Umbilical cord (tissue), 2 donors: ENCODE results near the gene PRAMEF1. TPM values are rescaled to one million over a fixed set of nuclear protein-coding genes. Genes with fewer than 3 reads are reported as not detected.
"Not testable (repeated sequence)": the region's sequence is repeated elsewhere in the genome, so short reads cannot be mapped to it uniquely, and the experiment has no call there.

Source experiments
- DNase-seq: peaks from one replicate; pipeline ENCODE4 v3.0.0-alpha.2; 2015; ENCODE audit warnings: low spot score
- total RNA-seq: library from RNA; depleted of rRNA; stranded (reverse); fragments of >200 nt; gene quantifications from one replicate; pipeline ENCODE4 v1.2.3, GENCODE V29; 2014; ENCODE audit warnings: low replicate concordance; ENCODE audit not compliant: insufficient read depth

The PRAMEF1 gene
- total RNA-seq, result 6.7 TPM

- DNase-seq, result not testable (repeated sequence)
Observed at GRCh38 chr1:12791097-12791496, at the start of gene PRAMEF1. Gene PRAMEF1, plus strand, starts transcription at chr1:12791397. Its CDS starts 1,831 bp downstream, at chr1:12793228.

DNA sequence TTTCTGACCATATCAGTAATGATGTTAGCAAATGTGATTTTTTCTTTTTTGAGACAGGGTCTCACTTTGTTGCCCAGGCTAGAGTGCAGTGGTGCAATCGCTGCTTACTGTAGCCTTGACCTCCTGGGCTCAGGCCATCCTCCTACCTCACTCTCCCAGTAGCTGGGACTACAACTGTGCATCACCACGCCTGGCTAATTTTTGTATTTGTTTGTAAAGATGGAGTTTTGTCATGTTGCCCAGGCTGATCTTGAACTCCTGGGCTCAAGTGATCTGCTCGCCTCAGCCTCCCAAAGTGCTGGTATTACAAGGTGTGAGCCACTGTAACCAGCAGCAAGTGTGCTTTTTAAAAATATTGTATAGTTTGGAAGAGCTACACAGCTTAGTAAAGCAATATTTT, 49.3 kb upstream of the PRAMEF1 start:
- DNase-seq, result no peak

- no peak for DNase-seq
Observed at GRCh38 chr1:12745126-12745991, 45.8 kb upstream of the PRAMEF1 start.

DNA sequence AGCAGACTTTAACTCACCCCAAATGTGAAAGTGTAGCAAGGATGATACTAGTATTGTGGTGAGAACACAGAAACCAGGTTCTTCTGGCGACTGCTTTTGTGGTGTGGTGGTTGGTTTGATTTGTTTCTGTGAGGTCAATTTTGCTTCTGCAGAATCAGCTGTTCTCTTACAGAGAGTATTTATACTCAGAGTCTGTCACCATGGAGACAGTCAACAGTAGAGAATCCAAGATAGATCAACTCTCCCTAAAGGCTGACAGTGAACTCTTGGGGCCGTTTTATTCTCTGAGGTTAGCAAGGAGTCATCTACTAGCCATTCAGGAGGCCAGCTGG, 45.2 kb upstream of the PRAMEF1 start, which contains the start of gene CFAP107:
Gene CFAP107, plus strand, starts transcription at position 209 of the 332 bp plus-strand sequence. CDS start 231 bp downstream, outside the sequence.
- no peak for DNase-seq

DNA sequence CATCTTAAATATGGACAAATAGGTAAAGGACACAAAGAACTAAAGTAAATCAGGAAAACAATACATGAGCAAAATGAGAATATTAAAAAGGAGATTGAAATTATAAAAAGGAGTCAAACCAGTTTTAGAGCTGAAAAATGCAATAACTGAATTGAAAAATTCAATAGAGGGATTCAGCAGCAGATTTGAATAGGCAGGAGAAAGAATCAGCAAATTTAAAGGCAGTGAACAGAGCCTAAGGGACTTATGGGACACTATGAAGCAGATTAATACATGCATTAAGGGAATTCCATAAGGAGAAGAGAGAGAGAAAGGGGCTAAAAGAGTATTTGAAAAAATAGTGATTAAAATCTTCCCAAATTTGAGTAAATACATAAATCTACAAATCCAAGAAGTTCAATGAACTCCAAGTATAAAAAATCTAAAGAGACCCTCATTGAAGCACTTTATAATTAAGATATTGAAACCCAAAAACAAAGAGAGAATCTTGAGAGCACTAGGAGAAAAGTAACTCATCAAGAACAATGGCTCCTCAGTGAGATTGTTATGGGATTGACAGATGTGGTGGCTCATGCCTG, 42.3 kb upstream of the PRAMEF1 start:
- DNase-seq, result no peak

GRCh38 chr1:12754738-12755137, 36.5 kb upstream of the PRAMEF1 start:
- DNase-seq, result no peak

DNA sequence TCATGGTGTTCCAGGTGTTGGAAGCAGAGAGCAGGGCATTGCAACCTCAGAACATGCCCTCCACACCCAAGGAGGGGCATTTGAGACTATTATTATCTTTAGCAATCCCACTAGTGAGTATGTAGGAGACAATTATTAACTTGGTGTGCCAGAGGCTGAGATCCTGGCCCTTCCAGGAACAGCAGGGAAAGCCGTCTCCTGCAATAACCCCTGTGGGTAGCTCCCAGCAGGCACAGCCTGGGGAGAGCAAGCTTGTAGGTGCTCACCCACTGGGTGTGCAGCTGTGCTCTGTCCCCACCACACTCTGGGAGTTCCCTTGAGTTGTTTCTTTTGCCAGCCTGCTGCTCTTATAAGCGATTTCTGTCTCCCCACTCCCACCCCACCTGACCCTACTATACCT, 34.9 kb upstream of the PRAMEF1 start:
- DNase-seq, result no peak

GRCh38 chr1:12756768-12757413, 34.3 kb upstream of the PRAMEF1 start:
- no peak for DNase-seq

DNA sequence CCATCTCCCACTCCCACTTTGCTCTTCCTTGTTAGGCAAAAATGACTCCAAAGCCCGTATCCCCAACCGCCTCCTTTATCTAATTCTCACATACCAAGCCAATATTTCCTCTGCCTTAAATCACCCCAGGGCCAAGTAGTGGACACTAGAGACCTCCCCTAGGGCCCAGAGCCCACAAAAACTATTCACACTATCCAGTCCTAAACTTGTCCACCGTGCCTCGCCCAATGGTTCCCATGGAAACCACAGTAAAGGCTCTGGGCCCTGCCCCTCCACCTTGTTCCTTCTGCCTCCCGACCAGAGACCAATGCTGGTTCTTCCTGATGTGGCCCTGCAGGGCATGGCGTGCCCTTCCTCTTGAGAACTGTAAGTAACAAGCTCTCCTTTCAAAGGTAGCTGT, 33.4 kb upstream of the PRAMEF1 start:
- no peak for DNase-seq

DNA sequence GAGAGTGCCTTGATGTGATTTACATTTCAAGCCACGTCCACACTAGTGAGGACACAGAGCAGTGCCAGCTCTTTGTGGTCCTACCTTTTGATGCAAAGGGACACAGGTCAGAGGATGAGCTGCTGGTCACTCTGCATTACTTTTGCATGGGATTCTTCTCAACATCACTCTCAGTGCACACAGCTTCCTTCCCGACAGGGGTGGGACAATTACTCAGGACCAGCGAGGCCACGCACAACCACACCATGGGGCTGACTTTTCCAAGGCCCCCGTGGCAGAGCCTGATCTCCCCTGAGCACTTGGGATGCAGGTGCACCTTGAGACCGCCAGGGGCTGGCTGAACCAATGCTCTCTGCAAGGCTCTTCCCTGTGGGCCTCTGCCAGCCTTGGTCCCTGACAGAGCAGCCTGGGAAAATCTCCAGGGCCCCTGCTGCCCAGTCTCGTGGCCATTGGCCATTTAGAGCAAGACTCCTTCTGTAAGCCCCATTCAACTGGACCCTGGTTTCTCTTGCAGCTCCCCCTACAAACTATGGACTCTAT, 30.9 kb upstream of the PRAMEF1 start:
- DNase-seq, result no peak

- DNase-seq, result no peak
Observed at GRCh38 chr1:12761781-12762180, 29.4 kb upstream of the PRAMEF1 start.

DNA sequence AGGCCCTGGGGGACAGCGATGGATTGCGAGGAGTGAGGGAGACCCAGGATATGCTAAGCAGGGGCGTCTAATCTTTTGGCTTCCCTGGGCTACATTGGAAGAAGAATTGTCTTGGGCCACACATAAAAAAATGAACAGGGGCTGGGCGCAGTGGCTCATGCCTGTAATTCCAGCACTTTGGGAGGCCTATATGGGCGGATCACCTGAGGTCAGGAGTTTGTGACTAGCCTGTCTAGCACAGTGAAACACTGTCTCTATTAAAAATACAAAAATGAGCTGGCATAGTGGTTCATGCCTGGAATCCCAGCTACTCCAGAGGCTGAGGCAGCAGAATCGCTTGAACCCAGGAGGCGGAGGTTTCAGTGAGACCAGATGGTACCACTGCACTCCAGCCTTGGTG, 28.4 kb upstream of the PRAMEF1 start:
- no peak for DNase-seq

DNA sequence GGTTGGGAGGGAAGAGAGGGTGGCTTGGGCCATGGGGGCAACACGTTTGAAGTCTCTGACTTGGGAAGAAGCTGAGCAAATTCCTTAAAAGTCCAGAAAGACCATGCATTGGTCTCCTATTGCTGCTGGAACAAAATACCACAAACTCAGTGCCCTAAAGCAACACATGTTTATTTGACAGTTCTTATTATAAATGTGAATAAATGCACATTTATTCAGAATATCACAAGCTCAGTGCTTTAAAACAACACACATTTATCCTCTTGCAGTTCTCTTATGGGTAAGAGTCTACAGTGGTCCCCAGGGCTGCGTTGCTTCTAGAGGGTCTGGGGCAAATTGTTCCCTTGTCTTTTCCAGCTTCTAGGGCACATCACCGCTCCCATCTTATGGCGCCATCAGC, 27.7 kb upstream of the PRAMEF1 start:
- DNase-seq, result no peak

- DNase-seq, result no peak
Observed at GRCh38 chr1:12764016-12764415, 27.2 kb upstream of the PRAMEF1 start.

GRCh38 chr1:12769031-12769430, 22.2 kb upstream of the PRAMEF1 start:
- DNase-seq, result no peak

DNA sequence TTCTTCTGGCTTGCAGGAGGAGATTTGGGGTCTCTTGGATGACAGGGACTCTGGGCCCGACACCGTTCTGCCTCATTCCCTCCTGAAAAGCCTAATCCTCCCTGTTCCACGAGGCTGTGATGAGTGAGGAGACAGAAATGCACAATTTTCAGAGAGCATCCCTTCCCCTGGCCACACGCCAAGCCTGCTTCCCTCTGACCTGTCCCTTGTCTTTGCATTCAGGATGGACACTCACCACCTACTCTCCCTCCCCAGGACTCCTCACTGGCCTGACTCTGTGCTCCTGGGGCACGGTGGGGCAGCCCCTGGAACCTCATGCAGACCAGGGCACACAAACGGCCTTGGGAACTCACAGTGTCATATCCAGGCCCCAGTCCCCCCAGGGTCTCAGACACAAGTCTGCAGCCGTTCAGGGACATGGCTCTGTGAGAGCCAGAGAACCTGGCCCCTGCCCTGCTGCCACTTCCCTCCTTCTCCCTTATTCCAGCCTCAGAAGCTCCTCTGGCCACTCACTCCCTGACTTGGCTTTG, 21.2 kb upstream of the PRAMEF1 start:
- DNase-seq, result no peak

- no peak for DNase-seq
Observed at GRCh38 chr1:12770620-12771019, 20.6 kb upstream of the PRAMEF1 start.

DNA sequence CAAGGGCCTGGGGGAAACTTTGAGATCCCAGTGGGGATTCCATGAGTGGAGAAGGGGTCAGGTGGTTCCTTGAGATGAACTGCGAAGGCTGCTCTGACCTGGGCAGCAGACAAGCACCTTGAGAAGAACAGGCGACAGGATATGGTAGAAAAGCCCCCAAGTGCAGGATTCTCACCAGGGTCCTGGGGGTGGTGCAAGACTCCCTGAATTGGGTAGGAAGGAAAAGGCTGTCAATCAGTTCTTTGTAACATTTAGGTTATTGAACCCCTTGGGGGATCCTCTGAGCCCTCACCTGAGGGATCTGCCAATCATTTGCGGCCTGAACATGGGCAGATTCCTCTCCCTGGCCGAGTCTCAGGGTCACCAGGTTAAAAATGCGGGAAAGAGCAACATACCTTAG, 20.0 kb upstream of the PRAMEF1 start:
- DNase-seq, result no peak

- no peak for DNase-seq
Observed at GRCh38 chr1:12772520-12772919, 18.7 kb upstream of the PRAMEF1 start.

- DNase-seq, result no peak
Observed at GRCh38 chr1:12773438-12773837, 17.8 kb upstream of the PRAMEF1 start, which contains the start of gene PRAMEF12. Gene PRAMEF12, plus strand, starts transcription at chr1:12773738. Its CDS starts 1,130 bp downstream, at chr1:12774868.

GRCh38 chr1:12774801-12775345, 16.3 kb upstream of the PRAMEF1 start:
- no peak for DNase-seq

- no peak for DNase-seq
Observed at GRCh38 chr1:12775443-12775842, 15.8 kb upstream of the PRAMEF1 start.
